Stimulated activated CD4-positive, alpha-beta T cell treated with anti-CD3 and anti-CD28 coated beads, Interleukin-4, amount 100 ng/mL, for 48 hours (primary cell): Measurements from ENCODE around the gene MTM1.

ENCODE experiments used
- DNase-seq, 2 donors: peaks; one replicate each; pipeline ENCODE4 v3.0.0-alpha.2; 2020; ENCODE audit warnings: low read depth in 2 of 2

MTM1 gene

DNA sequence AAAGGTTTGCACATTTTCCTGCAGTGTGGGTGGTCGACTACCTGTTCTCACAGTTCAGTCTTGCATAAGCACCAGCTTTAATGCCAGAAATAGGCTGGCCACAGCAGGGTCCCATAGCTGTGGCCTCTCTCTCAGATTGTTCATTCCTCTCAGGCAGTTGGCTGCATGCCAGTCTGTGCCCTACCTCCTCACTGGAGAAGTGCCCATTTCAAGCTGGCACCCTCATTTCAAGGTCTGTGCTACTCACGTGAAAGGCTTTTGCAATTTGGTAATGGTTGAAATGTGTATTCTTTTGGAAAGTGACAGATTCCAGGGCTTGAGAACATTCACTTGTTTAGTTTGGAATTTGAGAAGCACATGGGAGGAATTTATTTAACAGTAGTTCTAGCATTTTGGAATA, 95.9 kb downstream of the MTM1 start:
- DNase-seq, result no peak

DNA sequence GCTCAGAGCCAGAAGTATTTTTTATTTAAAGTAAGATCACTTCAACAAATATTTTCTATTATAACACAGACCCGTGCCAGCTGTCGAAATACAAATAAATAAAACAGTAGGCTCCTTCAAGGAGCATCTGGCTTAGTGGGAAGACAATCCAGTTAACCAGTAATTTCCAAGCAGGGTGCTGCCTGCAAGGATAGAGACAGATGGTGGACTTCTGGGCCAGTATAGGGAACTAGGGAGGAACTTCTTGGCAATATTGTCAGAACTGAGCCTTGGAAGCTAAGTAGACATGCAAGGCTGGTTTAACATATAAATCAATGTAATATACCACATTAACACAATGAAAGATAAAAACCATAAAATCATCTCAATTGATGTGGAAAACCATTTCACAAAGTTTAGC, 107.8 kb downstream of the MTM1 start:
- DNase-seq, result no peak

DNA sequence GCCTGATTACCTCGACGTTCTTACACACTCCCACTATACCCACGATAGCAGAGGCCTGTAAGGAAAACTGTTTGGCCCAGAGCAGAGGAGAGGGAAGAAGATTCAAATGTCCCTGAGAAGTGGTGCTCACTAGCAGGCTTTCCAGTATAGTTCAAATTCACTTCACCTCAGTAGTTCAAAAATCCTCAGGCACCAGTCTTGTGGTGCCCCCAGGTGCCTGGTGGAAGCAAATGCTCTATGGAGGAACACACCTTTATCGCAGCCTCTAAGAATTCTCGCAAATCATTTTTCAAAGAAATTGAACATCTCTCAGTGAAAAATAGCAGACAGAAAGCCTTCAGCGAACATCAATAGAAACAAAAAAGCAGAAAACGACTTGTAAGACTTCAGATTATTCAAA, 112.6 kb downstream of the MTM1 start:
- DNase-seq, result no peak

DNA sequence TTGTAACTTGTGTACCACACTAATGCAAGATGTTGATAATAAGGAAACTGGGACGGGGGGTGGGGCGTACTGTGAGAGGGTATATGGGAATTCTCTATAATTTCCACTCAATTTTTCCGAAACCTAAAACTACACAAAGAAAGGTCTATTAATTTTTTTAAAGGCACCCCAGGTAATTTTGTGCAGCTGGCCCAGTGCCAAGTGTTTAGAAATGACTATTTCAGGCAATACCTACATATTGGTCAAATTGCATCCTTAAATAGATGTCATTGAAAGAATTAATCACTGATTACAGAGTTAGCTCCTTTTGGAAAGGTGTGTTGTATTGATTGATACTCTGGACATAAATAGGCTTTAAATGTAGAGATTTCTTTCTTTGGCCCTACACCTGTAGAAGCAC, 114.7 kb downstream of the MTM1 start:
- DNase-seq, result no peak

DNA sequence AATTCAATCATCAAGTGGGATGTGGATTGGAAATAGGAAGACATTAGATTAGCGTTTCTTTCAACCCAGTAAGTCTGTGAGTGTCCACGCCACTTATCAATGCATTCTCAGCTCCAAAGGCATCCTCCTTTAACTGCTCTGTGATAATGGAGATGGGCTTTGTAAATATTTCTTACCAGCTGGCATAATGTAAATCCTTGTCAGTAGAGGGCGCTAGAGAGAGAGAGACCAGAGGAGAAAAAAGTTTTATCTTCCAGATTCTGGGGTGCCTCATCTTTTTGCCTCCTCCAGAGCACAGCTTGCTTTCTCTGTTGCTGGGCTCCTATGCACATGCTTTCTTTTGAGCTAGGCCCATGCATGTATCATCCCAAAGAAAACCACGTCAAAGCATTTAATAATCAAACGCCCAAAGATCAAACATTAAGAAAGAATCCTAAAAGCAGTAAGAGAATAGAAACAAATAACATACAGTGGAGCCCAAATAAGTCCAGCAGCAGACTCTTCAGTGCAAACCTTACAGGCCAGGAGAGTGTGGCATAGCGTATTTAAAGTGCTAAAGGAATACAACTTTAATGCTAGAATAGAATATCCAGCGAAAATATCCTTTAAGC, 115.2 kb downstream of the MTM1 start:
- peak in 1 of 2 donors; percentile 5 for DNase-seq

DNA sequence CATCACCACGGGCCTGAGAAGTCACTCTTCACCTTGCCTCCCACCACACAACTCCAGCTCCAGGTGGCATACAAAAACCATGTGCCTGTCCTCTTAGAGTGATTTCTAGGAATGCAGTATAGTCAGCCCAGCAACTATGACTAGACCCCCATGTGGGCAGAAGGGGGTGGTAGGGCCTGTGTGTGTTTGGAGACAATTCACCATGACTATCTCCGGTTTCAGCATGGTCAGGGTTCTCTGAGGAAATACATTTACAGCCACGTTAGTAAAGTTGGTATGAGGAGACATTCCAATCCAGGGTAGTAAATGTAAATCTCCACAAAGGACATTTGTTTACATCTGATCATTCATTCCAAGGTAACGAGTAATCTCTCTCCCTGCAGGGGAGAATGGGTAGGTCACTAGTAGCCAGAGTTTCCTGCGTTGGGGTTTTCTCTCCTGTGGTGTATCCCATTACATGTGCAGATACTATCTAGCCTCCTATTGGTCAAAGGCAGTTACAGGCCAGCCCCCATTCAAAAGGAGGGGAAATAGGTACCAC, 120.6 kb downstream of the MTM1 start:
- DNase-seq, result no peak

DNA sequence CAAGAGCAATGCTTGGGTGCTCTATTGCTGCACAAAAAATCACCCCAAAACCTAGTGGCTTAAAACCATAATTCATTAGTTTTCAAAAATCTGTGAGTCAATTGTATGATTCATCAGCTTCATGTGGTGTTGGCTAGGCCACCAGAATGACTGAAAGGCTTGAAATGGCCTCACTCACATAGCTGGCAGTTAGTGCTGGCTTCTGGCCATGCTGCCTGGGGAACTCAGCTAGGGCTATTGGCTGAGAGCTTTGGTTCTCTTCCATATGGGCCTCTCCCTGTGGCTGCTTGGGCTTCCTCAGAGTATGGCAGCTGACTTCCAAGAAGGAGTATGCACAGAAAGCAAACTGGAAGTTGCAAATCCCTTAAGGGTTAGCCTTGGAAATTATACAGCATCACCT, 121.7 kb downstream of the MTM1 start:
- peak in 1 of 2 donors; percentile 8 for DNase-seq

DNA sequence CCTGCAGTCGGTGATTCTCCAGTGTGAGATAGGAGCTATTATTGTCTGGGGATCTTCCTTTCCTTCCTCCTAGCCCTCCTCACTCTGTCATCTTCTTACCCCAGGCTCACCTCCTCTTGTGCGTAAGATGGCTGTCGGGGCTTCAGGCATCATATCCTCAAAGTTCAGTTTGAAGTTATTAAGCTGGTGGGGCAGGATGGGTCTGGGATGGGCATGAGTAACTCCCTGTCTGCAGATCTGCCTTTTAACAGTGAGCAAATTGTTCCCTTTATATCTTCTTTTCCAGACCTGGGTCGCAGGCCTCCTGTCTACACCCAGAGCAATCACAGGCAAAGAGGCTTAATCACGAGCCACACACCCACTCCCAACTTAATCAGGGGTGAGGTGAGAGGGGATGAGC, 123.9 kb downstream of the MTM1 start:
- no peak for DNase-seq

DNA sequence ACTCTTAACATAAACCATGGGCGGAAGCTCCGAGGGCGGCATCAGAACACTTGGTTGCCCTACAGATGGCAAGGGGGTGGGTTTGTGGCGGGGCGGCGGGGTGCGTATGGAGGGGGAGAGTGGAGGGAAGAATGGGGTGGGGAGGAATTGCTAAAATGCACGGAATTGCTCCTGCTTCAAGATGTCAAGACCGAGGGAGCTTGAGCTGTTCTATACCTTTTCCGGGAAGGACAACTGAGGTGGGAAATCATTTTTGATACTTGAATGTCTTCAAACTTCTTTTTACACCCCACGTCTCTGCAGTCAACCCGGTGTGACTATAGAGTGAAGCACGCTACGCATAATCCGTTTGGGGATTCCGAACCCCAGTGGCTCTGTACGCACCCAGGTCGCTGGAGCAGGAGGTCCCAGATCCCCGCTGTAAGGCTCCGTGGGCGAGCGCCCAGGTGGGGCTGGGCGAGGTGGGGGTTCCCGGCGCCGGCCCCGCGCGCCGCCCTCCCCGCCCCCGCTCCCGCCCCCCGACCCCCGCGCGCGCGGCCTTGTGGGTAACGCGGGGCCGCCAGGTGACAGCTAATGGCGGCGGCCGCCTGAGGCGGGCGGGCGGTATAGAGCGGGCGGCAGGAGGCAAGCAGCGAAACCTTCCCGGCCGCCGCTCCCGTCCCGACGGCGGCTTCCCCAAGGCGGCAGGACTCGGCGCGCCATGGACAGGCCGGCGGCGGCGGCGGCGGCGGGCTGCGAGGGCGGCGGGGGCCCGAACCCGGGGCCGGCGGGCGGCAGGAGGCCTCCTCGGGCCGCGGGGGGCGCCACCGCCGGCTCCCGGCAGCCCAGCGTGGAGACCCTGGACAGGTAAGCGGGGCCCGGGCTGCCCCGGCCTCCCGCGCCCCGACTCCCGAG, 124.7 kb downstream of the MTM1 start, which contains the start of gene MTMR1:
Gene MTMR1 (plus strand): TSS at position 566 of the 894 bp plus-strand sequence. CDS start 135 bp downstream, at position 701.
- DNase-seq, result peak in 1 of 2 donors; percentile 32

DNA sequence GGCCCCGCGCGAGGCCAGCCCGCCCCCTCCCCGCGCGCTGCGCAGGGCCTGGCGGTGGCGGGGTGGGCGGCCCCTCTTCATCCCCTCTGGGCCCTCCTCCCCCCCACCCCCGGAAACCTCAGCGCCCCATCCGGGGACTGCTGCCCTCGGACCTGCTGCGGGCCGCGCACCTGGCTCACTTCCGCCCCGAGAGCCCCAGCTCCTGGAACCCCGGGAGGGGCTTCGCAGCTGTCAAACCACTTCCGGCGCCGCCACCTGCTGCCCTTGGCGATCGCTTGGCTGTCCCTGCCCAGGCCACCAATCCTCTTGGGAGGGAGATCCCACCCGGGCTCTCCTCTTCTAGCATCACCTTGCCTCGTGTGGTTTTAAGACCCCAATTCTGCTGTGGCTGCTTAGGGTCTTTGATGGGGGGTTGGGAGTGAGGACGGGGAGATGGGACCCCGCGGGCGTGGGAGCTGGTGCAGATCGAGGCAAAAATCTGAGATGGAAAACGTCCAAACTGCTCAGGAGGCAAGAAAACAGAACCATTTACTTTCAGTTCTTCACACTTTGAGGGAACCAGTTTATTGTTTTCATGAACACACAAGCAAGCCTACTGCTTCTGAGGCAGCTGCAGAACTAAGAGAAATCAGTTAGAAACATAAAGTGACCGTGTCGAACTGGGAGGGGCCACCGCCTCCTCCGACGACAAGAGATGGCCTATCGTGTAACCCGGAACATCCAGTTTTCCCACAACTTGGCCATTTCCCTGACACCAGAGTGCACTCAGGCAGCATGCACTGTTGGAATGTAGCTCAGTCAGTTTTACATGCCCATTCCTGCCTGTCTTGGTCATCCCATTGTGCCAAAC, 125.5 kb downstream of the MTM1 start:
- DNase-seq, result peak; percentile 57 to 60

DNA sequence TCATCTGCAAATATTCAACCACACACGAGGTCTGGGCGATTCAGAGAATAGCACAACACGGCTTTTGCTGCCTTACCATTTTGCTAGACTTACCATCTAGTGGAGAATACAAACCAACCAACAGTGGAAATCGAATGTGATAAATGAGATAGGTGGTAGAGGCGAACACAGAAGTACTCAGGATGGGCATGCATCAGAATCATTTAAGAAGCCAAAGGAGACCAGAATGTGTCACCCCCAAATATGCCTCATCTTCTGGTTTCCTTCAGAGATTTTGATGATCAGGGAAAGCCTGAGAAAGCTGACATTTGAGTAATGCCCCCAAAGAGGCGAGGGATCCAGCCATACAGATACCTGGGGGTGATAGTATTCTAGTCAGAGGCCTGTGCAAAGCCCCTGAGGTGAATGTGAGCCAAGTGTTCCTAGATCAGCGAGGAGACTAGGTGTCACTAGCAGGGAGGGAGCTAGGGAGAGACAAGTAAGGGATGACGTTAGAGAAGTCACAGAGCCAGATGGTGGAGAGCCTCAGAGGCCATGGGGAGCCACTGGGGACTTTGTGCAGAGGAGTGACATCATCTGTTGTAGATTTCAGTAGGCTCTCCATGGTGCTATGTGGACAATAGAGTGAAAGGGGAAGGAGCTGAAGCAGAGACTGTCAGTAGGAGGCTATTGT, 126.5 kb downstream of the MTM1 start:
- DNase-seq, result peak in 1 of 2 donors; percentile 11

DNA sequence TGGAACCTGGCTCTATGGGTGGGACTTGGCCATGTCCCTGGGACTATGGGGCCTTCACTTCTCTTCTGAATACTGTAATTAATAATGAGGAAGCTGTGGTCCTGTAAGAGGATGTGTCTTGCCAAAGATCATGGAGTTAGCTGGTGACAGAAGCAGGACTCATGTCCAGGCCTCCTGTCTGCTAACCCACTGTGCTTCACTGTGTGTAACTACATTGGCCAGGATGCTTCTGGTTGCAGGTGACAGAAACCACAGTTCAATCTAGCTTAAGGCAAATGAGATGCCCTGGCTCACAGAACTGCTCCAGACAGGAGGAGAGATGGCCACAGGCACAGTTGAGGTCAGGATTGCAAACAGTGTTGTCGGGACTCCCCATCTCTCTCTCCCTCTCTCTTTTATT, 127.9 kb downstream of the MTM1 start:
- DNase-seq, result no peak

DNA sequence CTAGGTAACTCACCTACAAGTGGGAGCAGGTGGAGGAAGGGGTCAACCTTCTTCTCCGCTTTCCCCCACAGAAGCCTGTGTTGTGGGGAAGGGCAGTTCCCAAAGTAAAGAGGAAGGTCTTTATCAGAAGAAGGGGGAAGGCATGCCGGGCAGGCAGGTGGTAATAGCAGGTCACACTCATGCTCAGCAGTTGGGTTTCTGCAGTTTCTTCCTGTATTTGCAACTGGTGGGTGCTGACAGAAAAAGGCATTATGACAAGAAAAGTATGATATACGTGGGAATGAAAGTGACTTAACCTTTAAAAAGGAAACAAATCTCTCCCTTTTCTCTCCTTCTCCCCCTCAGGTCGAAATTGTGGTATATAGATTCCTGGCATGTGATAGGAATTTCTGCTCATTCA, 128.4 kb downstream of the MTM1 start:
- no peak for DNase-seq

DNA sequence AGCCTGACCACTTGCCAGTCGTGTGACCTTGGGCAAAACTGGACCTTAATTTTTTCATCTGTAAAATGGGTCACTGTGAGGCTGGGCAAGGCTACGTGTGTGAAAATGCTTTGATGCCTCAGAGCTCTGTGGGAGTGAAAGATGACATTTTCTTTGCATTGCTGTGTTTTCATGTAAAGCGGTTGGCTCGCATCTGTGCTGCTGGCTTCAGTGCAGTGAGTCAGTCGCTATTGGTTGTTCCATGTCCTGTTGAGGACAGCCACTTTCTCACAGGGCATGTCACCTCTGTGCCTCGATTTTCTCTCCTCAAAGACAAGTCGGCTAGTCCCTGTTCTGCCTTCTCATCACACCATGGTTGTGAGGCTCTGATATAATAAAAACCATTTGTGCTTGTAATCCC, 129.2 kb downstream of the MTM1 start:
- DNase-seq, result peak in 1 of 2 donors; percentile 4

DNA sequence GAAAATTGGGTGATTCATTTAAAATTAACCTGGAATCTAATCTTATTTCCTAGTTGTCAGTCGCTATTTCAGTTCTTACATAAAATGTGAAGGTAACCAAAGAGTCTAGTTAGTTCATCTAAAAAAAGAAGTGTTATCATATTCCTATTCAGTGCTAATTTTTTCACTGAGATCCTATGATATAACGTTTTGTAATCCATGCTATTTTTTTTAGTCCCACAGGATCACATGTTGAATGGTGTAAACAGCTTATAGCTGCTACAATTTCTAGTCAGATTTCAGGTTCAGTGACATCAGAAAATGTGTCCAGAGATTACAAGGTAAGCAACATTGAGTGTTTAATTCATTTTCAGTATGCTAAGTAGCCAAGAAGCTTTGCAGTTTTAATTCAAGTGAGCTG, 130.6 kb downstream of the MTM1 start:
- DNase-seq, result no peak

DNA sequence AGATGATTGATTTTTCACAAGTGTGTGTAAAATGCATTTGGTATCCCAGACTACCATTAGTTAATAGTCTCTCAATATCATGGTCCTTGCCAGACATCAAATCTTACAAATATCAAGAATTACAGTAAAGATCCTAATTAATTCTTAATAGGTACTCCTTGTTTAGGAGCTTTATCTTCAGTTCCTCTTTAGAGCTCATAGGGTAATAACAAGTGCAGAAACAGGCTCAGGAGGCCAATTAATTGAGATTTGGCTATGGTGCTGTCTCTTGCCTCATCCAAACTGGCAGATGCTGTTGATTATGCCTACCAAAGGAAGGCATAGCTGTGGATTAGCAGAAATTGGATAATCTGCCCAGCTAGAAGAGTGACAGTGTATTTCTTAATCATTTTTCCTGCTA, 131.7 kb downstream of the MTM1 start:
- no peak for DNase-seq

DNA sequence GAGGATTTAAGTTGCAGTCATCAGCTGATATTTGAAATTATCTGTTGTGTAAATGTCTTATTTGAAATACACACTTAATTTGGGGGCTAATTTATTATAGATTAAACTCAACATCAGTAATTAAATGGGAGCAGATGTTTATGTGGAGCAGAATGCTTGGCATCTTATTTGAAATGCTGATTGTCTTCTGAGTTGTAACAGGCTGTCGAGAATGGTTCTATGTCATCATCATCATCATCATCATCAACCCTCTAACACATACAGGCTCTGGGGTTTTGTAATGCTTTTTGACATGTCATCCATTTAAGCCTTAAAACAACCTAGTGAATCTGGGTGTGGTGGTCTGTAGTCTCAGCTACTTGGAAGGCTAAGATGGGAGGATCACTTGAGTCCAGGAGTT, 133.0 kb downstream of the MTM1 start:
- DNase-seq, result no peak

DNA sequence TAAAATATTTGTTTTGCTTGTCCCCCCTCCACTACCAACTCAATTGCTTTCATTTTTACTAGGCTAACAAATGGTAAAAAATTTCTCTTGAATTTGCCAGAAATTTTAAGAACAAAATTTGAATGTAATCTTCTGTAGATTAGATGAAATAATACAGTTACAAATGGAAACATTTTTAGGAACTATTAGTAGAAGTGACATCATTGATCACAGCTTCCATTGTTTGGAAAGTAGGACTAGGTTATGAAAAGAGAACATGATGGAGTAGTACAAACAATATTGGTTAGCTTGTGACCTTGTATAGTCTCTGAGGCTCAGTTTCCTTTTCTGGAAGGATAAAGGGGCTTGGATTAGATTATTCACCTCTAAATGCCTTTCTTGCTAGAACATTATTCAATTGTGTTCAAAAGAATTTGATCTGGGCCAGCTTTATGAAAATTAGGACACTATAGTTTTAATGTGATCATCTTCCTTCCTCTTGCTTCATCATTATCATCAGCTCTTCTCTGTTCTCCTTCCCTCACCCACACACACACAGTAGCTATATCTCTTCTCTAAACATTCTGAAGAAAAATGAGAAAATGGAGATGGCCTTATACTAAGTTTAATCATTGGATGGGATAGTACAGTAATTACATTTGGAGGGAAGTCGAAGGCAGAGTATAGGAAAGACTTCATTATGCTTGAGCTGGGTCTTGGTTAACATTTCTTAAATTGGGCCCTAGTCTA, 134.7 kb downstream of the MTM1 start:
- no peak for DNase-seq

DNA sequence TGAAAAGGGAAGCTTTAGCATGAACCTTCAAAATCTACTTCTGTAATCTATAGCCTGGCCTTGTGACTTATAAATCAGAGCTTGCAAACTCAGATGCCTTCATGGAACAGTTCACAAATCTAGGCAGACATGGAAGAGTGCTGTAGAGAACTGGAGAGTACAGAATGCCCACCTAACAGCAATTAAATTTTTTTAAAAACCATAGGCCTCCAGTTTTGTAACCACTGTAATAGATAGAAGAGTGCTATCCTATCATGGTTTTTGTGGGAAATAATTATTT, 135.2 kb downstream of the MTM1 start:
- DNase-seq, result no peak

DNA sequence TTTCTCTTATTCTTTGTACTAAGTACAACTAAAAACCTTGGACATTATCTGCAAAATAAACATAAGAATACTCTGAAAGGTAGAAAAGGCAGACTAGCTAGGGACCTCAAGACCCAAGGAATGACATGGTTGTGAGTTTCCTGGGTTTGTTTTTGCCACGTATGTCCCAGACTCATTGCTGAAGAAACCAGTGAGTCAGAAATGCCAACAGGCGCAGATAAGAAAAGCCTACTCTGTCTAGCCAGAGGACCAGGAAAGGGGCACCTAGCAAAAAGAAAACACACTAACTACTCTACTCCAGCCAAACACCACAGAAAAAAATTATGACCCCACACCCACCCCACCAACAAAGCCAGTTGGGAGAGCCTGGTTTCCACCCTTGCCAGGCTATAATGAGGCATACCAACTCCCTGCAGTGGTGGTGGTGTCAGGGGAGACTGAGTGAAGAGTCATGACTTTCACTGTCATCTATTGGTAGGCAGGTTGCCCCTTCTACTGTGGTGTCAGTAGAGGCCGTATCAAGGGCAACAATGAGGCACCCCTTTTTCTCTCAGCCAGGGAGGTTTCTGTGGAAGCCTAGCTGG, 135.7 kb downstream of the MTM1 start:
- DNase-seq, result peak in 1 of 2 donors; percentile 19

DNA sequence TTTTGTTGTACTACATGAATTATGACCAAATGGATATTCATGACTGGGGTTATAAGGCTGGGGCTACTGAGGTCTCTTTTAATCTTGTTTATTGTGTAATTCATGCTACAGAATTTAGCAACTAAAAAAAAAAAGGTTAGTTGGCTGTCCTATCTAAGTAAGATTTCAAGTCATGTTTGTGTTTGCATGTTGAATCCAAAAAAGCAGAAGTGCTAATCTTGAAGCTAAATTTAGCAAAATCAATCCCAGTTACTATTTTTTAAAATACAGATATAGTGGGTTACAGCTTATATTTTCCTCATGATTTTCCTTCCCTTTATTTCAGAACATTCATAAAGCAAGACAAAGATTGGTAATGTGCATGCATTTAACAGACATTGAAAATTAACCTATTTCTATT, 144.2 kb downstream of the MTM1 start:
- no peak for DNase-seq
